Muscle layer of duodenum (tissue), 2 donors: ENCODE data around the gene EDDM3A.
"Not testable (repeated sequence)": the region's sequence is repeated elsewhere in the genome, so short reads cannot be mapped to it uniquely, and the experiment has no call there.

Experiments used
- H3K27ac ChIP-seq: one replicate; pipeline ENCODE4 v1.7.0; 2013; ENCODE audit warnings: mild to moderate bottlenecking, low read length
- H3K27me3 ChIP-seq: one replicate; pipeline ENCODE4 v1.7.0; 2013; ENCODE audit warnings: low read depth, mild to moderate bottlenecking, control low read depth, low read length
- H3K36me3 ChIP-seq, 2 donors: one replicate each; pipeline ENCODE4 v1.7.0; 2013; ENCODE audit warnings: low read length in 2 of 2, control low read depth in 1 of 2, mild to moderate bottlenecking in 1 of 2; ENCODE audit not compliant: insufficient read depth in 2 of 2, control insufficient read depth in 1 of 2
- H3K4me1 ChIP-seq, 2 donors: one replicate each; pipeline ENCODE4 v1.7.0; 2013; ENCODE audit warnings: low read length in 2 of 2, mild to moderate bottlenecking in 2 of 2, control low read depth in 1 of 2, moderate library complexity in 1 of 2; ENCODE audit not compliant: insufficient read depth in 2 of 2, control insufficient read depth in 1 of 2
- H3K4me3 ChIP-seq, 2 donors: one replicate each; pipeline ENCODE4 v1.7.0; 2013; ENCODE audit warnings: low read length in 2 of 2, low read depth in 1 of 2, mild to moderate bottlenecking in 1 of 2
- H3K9me3 ChIP-seq, 2 donors: one replicate each; pipeline ENCODE4 v1.7.0; 2013; ENCODE audit warnings: low read length in 2 of 2, control low read depth in 1 of 2, mild to moderate bottlenecking in 1 of 2; ENCODE audit not compliant: control insufficient read depth in 1 of 2
- donor health status: healthy.

Gene EDDM3A

DNA sequence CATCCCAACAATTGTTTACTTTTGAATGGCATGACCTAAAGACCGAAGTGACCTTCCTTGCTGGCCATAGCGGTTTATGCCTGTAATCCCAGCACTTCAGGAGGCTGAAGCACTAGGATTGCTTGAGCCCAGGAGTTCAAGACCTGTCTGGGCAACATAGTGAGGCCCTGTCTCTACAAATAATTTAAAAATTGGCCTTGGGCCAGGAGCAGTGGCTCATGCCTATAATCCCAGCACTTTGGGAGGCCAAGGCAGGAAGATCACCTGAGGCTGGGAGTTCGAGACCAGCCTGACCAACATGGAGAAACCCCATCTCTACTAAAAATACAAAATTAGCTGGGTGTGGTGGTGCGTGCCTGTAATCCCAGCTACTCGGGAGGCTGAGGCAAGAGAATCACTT, 13.8 kb downstream of the EDDM3A start:
- H3K27ac ChIP-seq, H3K4me3 ChIP-seq, H3K4me1 ChIP-seq, H3K27me3 ChIP-seq, H3K36me3 ChIP-seq, H3K9me3 ChIP-seq: not testable (repeated sequence)

DNA sequence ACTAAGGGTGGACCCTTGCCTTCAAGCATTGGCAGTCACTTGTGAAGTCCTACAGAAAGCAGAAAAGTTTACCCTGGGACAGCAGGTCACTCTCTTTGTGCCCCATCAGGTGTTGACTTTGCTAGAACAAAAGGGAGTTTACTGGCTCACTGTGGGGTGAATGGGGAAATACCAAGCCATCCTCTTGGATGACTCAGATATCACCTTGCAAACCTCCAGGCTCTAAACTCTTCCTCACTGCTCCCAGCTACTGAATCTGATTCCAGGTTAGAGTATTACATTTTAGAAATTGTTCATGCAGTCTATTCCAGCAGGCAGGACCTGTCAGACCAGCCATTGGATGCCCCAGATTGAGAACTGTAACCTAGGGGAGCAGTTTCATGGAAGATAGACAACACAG, 15.3 kb downstream of the EDDM3A start:
- Histone ChIP-seq H3K36me3 (no peaks in the 10 kb centered on the region), H3K4me1 (no peaks in the 10 kb centered on the region), H3K27me3 (no peaks in the 10 kb centered on the region), H3K27ac (no peak overlapping the region), H3K9me3 (no peaks in the 10 kb centered on the region), H3K4me3 (no peak overlapping the region)

DNA sequence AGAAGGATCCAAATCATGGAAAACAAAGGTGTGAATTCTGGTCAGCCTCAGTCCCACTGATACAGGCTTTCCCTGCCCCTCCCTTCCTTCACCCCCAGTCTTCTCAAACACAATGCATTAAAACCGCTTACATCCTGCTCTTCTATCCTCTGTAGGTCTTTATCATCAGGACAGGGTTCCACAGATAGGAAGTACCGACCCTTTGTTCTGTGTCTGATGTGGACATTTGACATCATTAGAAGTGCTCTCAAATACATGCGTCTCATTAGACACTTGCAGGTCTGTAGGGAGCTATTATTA, 22.9 kb downstream of the EDDM3A start:
- no peaks in the 10 kb centered on the region for H3K36me3 ChIP-seq
- H3K4me1 ChIP-seq: no peaks in the 10 kb centered on the region
- no peak overlapping the region for H3K27ac ChIP-seq
- no peaks in the 10 kb centered on the region for H3K9me3 ChIP-seq
- no peaks in the 10 kb centered on the region for H3K27me3 ChIP-seq
- no peak overlapping the region for H3K4me3 ChIP-seq

DNA sequence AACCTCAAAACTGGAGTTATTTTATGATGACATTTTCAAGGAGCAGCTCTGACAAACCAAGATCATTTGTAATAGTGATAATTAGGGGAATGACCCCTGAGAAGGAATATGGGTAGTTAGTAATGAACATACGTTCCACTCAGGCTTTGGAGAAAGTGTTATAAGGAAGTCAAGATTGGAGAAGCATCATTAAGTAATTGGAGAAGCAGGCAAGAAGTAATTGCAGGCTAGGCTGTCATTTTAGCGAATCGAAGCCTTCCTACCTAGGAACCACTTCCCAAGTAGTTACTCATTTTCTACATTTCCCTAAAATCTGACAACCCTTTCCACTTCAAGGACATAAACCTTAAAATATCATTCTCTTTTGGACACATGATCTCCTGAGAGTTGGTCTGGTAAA, 23.7 kb downstream of the EDDM3A start:
- Histone ChIP-seq H3K36me3 (no peaks in the 10 kb centered on the region), H3K4me3 (no peak overlapping the region), H3K9me3 (no peaks in the 10 kb centered on the region), H3K27ac (no peak overlapping the region), H3K27me3 (no peaks in the 10 kb centered on the region), H3K4me1 (no peaks in the 10 kb centered on the region)

DNA sequence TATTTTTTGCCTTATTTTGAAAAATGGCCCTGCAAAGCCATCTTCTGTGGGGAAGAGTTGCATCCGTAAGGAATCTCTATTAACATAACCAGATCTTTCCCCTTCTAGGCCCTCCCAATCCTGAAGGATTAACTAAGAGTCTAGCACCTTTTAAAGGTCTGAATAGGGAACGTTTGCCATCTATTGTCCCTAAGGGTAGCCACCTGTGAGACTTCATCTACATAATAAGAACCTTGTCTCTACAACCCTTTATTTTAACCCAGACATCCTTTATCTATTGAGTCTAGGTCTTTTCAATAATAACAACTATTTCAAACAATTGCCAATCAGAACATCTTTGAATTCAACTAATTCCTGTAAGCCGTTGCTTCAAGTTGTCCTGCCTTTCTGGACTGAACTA, 27.0 kb downstream of the EDDM3A start:
- Histone ChIP-seq H3K27ac (no peak overlapping the region), H3K4me3 (no peak overlapping the region), H3K27me3 (no peaks in the 10 kb centered on the region), H3K36me3 (no peaks in the 10 kb centered on the region), H3K4me1 (no peaks in the 10 kb centered on the region), H3K9me3 (no peaks in the 10 kb centered on the region)

DNA sequence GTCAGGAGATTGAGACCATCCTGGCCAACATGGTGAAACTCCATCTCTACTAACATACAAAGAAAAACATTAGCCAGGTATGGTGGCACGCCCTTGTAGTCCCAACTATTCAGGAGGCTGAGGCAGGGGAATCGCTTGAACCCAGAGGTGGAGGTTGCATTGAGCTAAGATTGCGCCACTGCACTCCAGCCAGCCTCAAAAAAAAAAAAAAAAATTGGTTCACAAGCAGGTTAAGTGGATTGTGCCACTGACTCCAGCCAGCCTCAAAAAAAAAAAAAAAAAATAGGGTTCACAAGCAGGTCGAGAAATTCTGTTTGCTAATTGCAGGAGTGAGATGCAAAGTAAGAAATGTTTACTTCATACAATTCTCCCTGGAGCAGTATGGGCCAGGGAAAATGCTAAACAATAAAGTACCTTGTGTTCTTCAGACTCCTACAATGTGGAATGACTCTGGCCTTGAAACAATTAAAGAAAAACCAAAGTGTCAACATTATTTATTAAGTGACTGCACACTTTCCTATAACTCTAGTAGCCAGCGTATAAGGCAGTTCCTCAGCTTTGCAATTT, 28.7 kb downstream of the EDDM3A start:
- Histone ChIP-seq H3K36me3 (no peaks in the 10 kb centered on the region), H3K4me3 (no peak overlapping the region), H3K9me3 (no peaks in the 10 kb centered on the region), H3K4me1 (no peaks in the 10 kb centered on the region), H3K27me3 (no peaks in the 10 kb centered on the region), H3K27ac (no peak overlapping the region)

DNA sequence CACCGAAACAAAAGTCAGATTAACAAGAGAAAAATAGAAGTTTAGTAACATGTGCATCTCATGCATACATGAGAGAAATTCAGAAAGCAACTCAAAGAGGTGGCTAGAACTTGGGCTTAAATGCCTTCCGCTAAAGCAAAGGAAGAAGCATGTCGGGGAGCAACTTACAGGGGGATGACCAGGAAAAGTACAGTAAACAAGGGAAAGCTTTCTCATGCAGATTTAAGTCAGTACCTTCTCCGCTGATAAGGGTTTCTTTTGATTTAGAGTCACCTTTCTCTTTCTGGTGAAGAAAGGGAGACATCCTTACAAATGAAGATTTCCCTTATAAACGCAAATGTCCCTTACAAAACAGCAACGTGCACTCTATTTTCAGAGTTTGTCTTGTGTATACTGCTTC, 29.4 kb downstream of the EDDM3A start:
- no peaks in the 10 kb centered on the region for H3K4me1 ChIP-seq
- no peak overlapping the region for H3K27ac ChIP-seq
- H3K4me3 ChIP-seq: no peak overlapping the region
- no peaks in the 10 kb centered on the region for H3K36me3 ChIP-seq
- H3K9me3 ChIP-seq: no peaks in the 10 kb centered on the region
- no peaks in the 10 kb centered on the region for H3K27me3 ChIP-seq

DNA sequence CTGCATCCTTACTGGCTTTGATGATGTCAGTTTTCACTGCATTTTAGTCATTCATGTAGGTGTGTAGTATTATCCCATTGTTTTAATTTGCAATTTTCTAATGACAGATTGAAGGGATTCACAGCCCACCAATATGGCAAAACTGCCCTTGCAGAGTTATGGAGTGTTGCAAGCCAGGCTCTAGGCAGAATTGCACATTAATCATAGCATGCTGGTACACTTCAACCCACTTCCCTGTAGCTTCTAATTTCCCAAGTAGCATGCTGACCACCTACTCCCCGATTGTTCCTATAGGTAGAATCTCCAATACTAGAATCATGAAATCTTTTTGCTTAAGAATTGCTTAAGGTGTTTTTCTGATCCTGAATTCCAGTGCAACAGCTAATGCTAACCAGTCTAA, 30.2 kb downstream of the EDDM3A start:
- no peak overlapping the region for H3K4me3 ChIP-seq
- H3K4me1 ChIP-seq: no peaks in the 10 kb centered on the region
- no peaks in the 10 kb centered on the region for H3K36me3 ChIP-seq
- H3K27ac ChIP-seq: no peak overlapping the region
- H3K9me3 ChIP-seq: no peaks in the 10 kb centered on the region
- H3K27me3 ChIP-seq: no peaks in the 10 kb centered on the region

DNA sequence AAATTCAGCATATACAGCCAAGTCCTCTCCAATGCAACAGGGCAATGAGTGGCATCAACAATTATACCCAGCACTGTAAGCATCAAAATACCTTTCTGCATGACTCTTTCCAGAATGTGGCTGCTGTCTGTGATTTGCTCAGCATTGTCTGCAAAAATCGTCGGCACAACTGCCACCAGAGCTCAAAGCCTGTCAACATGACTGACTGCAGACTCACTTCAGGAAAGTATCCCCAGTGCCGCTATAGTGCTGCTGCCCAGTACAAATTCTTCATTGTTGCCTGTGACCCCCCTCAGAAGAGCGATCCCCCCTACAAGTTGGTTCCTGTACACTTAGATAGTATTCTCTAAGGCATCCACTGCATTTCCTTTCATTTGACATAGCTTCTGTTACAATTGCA, 36.1 kb downstream of the EDDM3A start:
- Histone ChIP-seq H3K4me3 (peak overlapping the region; percentile 49 to 62), H3K9me3 (no peaks in the 10 kb centered on the region), H3K27ac (peak overlapping the region; percentile 87), H3K27me3 (no peaks in the 10 kb centered on the region), H3K36me3 (no peaks in the 10 kb centered on the region), H3K4me1 (peaks cover 0 to 3% of the 10 kb centered on the region in 2 donors)

DNA sequence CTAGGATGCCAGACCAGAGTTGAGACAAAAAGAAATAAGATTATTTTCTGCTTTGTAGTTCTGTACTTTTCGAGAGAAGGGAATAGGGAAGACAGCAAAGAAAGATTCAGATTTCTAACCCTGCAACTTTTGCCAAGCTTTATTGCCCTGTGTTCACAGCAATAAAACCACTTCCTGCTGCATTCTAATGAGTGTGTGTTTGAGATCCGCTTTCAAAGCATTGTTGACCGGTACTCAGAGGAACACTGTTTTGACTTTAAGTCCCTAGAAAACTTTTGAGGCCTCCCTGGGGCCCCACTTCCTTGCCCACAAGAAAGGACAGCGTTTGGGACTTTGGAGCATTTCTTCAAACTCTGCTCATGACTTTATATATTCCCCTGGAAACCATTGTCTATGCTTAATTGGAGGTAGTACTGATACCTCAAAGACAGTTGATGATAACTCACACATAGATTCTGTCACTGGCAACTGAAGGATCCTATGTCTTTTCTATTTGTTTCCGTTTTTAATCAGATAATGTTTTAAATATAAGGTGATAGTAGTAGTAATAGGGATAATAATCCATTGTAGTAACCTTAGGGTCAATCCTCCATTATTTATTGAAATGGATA, 36.7 kb downstream of the EDDM3A start:
- H3K4me1 ChIP-seq: peaks cover 0 to 3% of the 10 kb centered on the region in 2 donors
- no peaks in the 10 kb centered on the region for H3K9me3 ChIP-seq
- peak overlapping the region; percentile 87 for H3K27ac ChIP-seq
- no peaks in the 10 kb centered on the region for H3K27me3 ChIP-seq
- no peaks in the 10 kb centered on the region for H3K36me3 ChIP-seq
- peak overlapping the region in 1 of 2 donors; percentile 62 for H3K4me3 ChIP-seq

DNA sequence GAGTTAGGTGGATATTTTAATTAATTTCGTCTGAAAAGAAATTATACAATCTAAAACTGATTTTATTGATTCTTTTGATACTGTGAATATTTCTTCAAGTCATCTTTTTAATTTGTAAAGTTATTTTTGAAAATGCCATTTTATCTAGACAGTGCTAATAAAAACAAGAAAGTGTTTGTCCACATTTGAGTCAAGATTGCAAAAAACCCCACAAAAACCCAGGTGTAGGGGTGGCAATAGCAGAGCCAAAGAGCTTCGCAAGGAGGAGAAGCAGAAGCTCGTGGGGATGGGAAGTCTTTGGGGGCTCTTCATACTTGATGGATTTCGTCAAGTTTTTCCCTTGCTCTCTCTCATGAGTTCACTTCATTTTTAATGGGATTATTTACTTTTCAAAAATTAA, 41.3 kb downstream of the EDDM3A start:
- Histone ChIP-seq H3K4me3 (no peak overlapping the region), H3K27ac (no peak overlapping the region), H3K9me3 (no peaks in the 10 kb centered on the region), H3K36me3 (no peaks in the 10 kb centered on the region), H3K4me1 (no peaks in the 10 kb centered on the region), H3K27me3 (no peaks in the 10 kb centered on the region)

DNA sequence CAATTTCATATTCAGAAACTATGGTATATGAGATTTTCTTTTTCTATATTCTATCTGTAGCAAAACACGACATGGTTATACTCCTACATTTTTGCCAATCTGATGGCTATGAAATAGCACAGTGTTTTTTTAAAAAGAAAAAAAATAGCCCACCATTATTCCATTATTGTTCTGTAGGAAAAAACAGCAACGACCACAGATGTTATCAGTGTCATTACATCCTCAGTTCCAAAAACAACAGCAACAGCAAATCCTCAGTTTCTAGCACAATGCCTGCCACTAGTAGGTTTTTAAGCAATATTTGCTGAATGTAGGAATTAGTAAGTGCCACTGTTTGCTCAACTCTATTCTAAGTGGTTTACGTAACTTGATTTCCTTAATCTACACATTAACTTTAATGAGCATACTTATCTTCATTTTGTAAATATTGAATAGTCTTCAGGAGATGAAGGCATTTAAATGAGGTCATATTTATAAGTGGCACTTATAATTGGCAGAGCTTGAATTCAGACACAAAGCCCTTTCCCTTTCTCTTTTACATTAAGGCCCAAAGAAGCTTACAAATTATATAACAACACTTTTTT, 43.6 kb downstream of the EDDM3A start:
- Histone ChIP-seq H3K36me3 (no peaks in the 10 kb centered on the region), H3K4me1 (no peaks in the 10 kb centered on the region), H3K27ac (no peak overlapping the region), H3K9me3 (no peaks in the 10 kb centered on the region), H3K27me3 (no peaks in the 10 kb centered on the region), H3K4me3 (no peak overlapping the region)
